HL-60/S4 treated with retinoic acid at 250 ng/mL for 4 days and 3 days (cell line): ENCODE data around the gene ASB6.
"Not testable (repeated sequence)": the region's sequence is repeated elsewhere in the genome, so short reads cannot be mapped to it uniquely, and the experiment has no call there.

ENCODE experiments used
- in situ Hi-C: fragments of 300-500 bp; cut with MboI; formaldehyde crosslinking; loops from 2 replicates; pipeline ENCODE4 v1.7.0; 2022; ENCODE audit warnings: low sequenced_read_pairs

ASB6 gene

GRCh38 chr9:129594632-129595031 lies 47.3 kb downstream of the ASB6 start:
- in situ Hi-C loops, result no loop called here

GRCh38 chr9:129592790-129593189 lies 49.2 kb downstream of the ASB6 start:
- in situ Hi-C loops, result not testable (repeated sequence)

- in situ Hi-C loops, result no loop called here
Observed at GRCh38 chr9:129591916-129592315, 50.0 kb downstream of the ASB6 start.

- in situ Hi-C loops, result no loop called here
Observed at GRCh38 chr9:129590466-129590865, 51.5 kb downstream of the ASB6 start.

- in situ Hi-C loops, result no loop called here
Observed at GRCh38 chr9:129587487-129588262, 54.3 kb downstream of the ASB6 start.

GRCh38 chr9:129586685-129587084 lies 55.3 kb downstream of the ASB6 start:
- in situ Hi-C loops, result no loop called here

GRCh38 chr9:129586245-129586644 lies 55.7 kb downstream of the ASB6 start:
- in situ Hi-C loops, result no loop called here

- in situ Hi-C loops, result no loop called here
Observed at GRCh38 chr9:129585352-129585751, 56.6 kb downstream of the ASB6 start.
